Glutamatergic neuron (in vitro differentiated cells): ENCODE measurements around the gene NAA80. TPM values are rescaled to one million over a fixed set of nuclear protein-coding genes. Genes with fewer than 3 reads are reported as not detected.

Source experiments
- DNase-seq: peaks from one replicate; pipeline ENCODE4 v3.0.0; 2022
- H3K27ac Mint-ChIP-seq: one replicate; pipeline ENCODE4 v1.8.0; 2020; ENCODE audit warnings: mild to moderate bottlenecking, mixed read lengths, inconsistent platforms; ENCODE audit not compliant: unreplicated experiment
- H3K27me3 Mint-ChIP-seq: one replicate; pipeline ENCODE4 v1.8.0; 2020; ENCODE audit warnings: mild to moderate bottlenecking, moderate library complexity, mixed read lengths, inconsistent platforms; ENCODE audit not compliant: unreplicated experiment
- H3K36me3 Mint-ChIP-seq: one replicate; pipeline ENCODE4 v1.8.0; 2020; ENCODE audit warnings: mild to moderate bottlenecking, mixed read lengths, inconsistent platforms; ENCODE audit not compliant: unreplicated experiment
- H3K4me1 Mint-ChIP-seq: one replicate; pipeline ENCODE4 v1.8.0; 2020; ENCODE audit warnings: mild to moderate bottlenecking, low read depth, mixed read lengths, inconsistent platforms; ENCODE audit not compliant: unreplicated experiment
- H3K4me3 Mint-ChIP-seq: one replicate; pipeline ENCODE4 v1.8.0; 2020; ENCODE audit warnings: mild to moderate bottlenecking, mixed read lengths, inconsistent platforms; ENCODE audit not compliant: unreplicated experiment
- H3K9me3 Mint-ChIP-seq: one replicate; pipeline ENCODE4 v1.8.0; 2020; ENCODE audit warnings: mild to moderate bottlenecking, moderate library complexity, mixed read lengths, inconsistent platforms; ENCODE audit not compliant: unreplicated experiment
- CTCF ChIP-seq: fragments of 200-600 bp; sonication (generic); IDR thresholded peaks from one replicate; pipeline ENCODE4 v1.5.0; 2021; ENCODE audit not compliant: partially characterized antibody, unreplicated experiment
- total RNA-seq: library from RNA; stranded (reverse); fragmentation: NEBNext Ultra II Directional; extraction: Animal tissue kit (Norgen Biotek cat#: 25700); gene quantifications from one replicate; pipeline ENCODE4 v1.2.1, GENCODE V29; 2021; ENCODE audit not compliant: unreplicated experiment

Gene NAA80
- total RNA-seq, 1 donor from 2014 or later = 13.3 TPM

GRCh38 chr3:50268276-50268675 lies 30.9 kb downstream of the NAA80 start:
- Mint-ChIP-seq H3K9me3 (peaks cover 5% of the 10 kb centered on the region), H3K27me3 (peaks cover 12% of the 10 kb centered on the region), H3K4me3 (no peak overlapping the region), H3K4me1 (peaks cover 9% of the 10 kb centered on the region), H3K27ac (no peak overlapping the region), H3K36me3 (no peaks in the 10 kb centered on the region)
- DNase-seq = no peak
- no peak for TF ChIP-seq CTCF

DNA sequence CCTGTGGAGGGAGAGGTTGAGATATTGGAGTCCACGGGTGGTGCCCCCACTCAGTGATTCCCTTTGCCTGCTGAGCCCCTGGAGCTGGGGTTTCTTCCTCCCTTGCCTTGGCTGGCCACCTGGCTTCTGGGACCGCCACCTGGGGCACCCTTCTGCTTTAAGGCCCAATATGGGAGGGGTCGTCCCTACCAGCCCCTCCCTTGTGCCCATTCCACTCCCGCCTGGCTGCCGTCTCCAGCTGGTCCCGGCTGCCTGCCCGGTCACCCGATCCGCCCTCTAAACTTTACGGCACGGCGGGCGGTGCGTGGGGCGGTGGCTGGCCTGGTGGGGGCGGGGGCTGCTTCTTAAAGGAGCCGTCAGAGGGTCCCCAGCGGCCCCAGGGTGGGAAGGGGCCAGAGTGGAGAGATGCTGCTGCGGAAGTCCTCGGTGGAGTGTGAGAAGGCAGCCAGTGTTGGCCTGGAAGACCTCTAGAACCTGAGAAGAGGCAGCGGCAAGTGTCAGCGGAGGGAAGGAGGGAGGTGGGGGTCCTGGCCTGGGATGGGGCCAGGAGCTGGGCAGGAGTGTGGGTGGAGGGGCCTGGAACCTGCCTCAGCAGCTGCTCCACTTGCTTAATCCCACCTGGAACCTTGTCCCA lies 31.8 kb downstream of the NAA80 start:
- no peak overlapping the region for H3K27ac Mint-ChIP-seq
- DNase-seq = no peak
- no peak overlapping the region for H3K4me3 Mint-ChIP-seq
- H3K9me3 Mint-ChIP-seq = peaks cover 8% of the 10 kb centered on the region
- peaks cover 7% of the 10 kb centered on the region for H3K4me1 Mint-ChIP-seq
- no peak for TF ChIP-seq CTCF
- no peaks in the 10 kb centered on the region for H3K36me3 Mint-ChIP-seq
- H3K27me3 Mint-ChIP-seq = peaks cover 17% of the 10 kb centered on the region

GRCh38 chr3:50266836-50267235 lies 32.4 kb downstream of the NAA80 start:
- Mint-ChIP-seq H3K27ac (no peak overlapping the region), H3K4me3 (no peak overlapping the region), H3K36me3 (no peaks in the 10 kb centered on the region), H3K9me3 (peaks cover 8% of the 10 kb centered on the region), H3K4me1 (peaks cover 7% of the 10 kb centered on the region), H3K27me3 (peaks cover 17% of the 10 kb centered on the region)
- TF ChIP-seq CTCF = no peak
- no peak for DNase-seq

GRCh38 chr3:50266017-50266416 lies 33.2 kb downstream of the NAA80 start:
- TF ChIP-seq CTCF = no peak
- H3K36me3 Mint-ChIP-seq = no peaks in the 10 kb centered on the region
- peaks cover 8% of the 10 kb centered on the region for H3K9me3 Mint-ChIP-seq
- DNase-seq = no peak
- H3K27ac Mint-ChIP-seq = no peak overlapping the region
- peaks cover 11% of the 10 kb centered on the region for H3K27me3 Mint-ChIP-seq
- peaks cover 9% of the 10 kb centered on the region for H3K4me1 Mint-ChIP-seq
- peak overlapping the region; percentile 42 for H3K4me3 Mint-ChIP-seq

GRCh38 chr3:50265571-50265970 lies 33.6 kb downstream of the NAA80 start:
- Mint-ChIP-seq H3K4me3 (peak overlapping the region; percentile 42), H3K4me1 (peaks cover 9% of the 10 kb centered on the region), H3K27me3 (peaks cover 11% of the 10 kb centered on the region), H3K9me3 (peaks cover 8% of the 10 kb centered on the region), H3K36me3 (no peaks in the 10 kb centered on the region), H3K27ac (no peak overlapping the region)
- DNase-seq = no peak
- TF ChIP-seq CTCF = no peak
